HepG2 (cell line): ENCODE measurements around the gene ACAP2. TPM values are rescaled to one million over a fixed set of nuclear protein-coding genes. Genes with fewer than 3 reads are reported as not detected.

Experiments used
- ATF7-NPFF ChIP-seq: sonication (generic); formaldehyde crosslinking; IDR thresholded peaks from 2 replicates; pipeline ENCODE4 v1.8.1; 2023; ENCODE audit warnings: mild to moderate bottlenecking, low read depth, missing genetic modification reagents, moderate library complexity
- CBX5 ChIP-seq: sonication (generic); formaldehyde crosslinking; IDR thresholded peaks from 2 replicates; pipeline ENCODE4 v1.4.0; 2020; ENCODE audit warnings: missing genetic modification reagents, borderline replicate concordance
- CEBPZ ChIP-seq: IDR thresholded peaks from 2 replicates; pipeline ENCODE4 v1.6.1; 2012; ENCODE audit warnings: low read length, improper control_type of control experiment
- HDAC1 ChIP-seq: sonication (generic); formaldehyde crosslinking; IDR thresholded peaks from 2 replicates; pipeline ENCODE4 v1.5.1; 2020; ENCODE audit warnings: mild to moderate bottlenecking, missing genetic modification reagents
- HINFP ChIP-seq: sonication (generic); formaldehyde crosslinking; IDR thresholded peaks from 2 replicates; pipeline ENCODE4 v1.4.0; 2020; ENCODE audit warnings: low read depth, mild to moderate bottlenecking, missing genetic modification reagents
- ISX ChIP-seq: sonication (generic); formaldehyde crosslinking; conservative IDR thresholded peaks from 2 replicates; pipeline ENCODE4 v1.5.0; 2020; ENCODE audit warnings: missing genetic modification reagents
- MLXIP ChIP-seq: sonication (generic); formaldehyde crosslinking; IDR thresholded peaks from 2 replicates; pipeline ENCODE4 v1.9.0; 2021; ENCODE audit warnings: missing genetic modification reagents, borderline replicate concordance
- NONO ChIP-seq, 2 experiments: fragments of 450-650 bp in 1 of 2; sonication (generic) in 1 of 2; formaldehyde crosslinking in 1 of 2; IDR thresholded peaks in 1 of 2; conservative IDR thresholded peaks in 1 of 2; 2 replicates each; pipeline versions ENCODE4 v1.6.1 to v1.8.0; 2017 to 2022; ENCODE audit warnings: mild to moderate bottlenecking in 1 of 2, missing genetic modification reagents in 1 of 2, moderate library complexity in 1 of 2
- RFX5 ChIP-seq: IDR thresholded peaks from 2 replicates; pipeline ENCODE4 v1.6.1; 2011; ENCODE audit warnings: low read depth, low read length, improper control_type of control experiment
- SRF ChIP-seq: IDR thresholded peaks from 2 replicates; pipeline ENCODE4 v1.6.1; 2011; ENCODE audit warnings: mild to moderate bottlenecking, low read depth, low read length, moderate library complexity
- SRSF4 ChIP-seq: fragments of 200-400 bp; formaldehyde crosslinking; IDR thresholded peaks from one replicate; pipeline ENCODE4 v1.6.1; 2018; ENCODE audit warnings: mild to moderate bottlenecking, low read depth, low read length, moderate library complexity; ENCODE audit not compliant: poor library complexity, severe bottlenecking
- ZNF276 ChIP-seq: sonication (generic); formaldehyde crosslinking; IDR thresholded peaks from 2 replicates; pipeline ENCODE4 v1.4.0; 2020; ENCODE audit warnings: mild to moderate bottlenecking, low read depth, missing genetic modification reagents
- ZNF7 ChIP-seq: IDR thresholded peaks from 2 replicates; pipeline ENCODE4 v1.6.1; 2016; ENCODE audit warnings: missing biosample characterization, missing genetic modification reagents
- ZNF746 ChIP-seq: sonication (generic); formaldehyde crosslinking; IDR thresholded peaks from 2 replicates; pipeline ENCODE4 v1.8.0; 2022; ENCODE audit warnings: mild to moderate bottlenecking, missing genetic modification reagents
- ZNF800 ChIP-seq: sonication (generic); formaldehyde crosslinking; IDR thresholded peaks from 2 replicates; pipeline ENCODE4 v1.4.0; 2020; ENCODE audit warnings: missing genetic modification reagents
- polyA plus RNA-seq, 8 experiments: library from polyadenylated mRNA; depleted of rRNA in 3 of 8; stranded (reverse) in 7 of 8; unstranded in 1 of 8; fragments of >200 nt; fragmentation: Illumina TruSeq in 4 of 8; extraction: Trizol in 4 of 8; gene quantifications; 2 replicates each; pipeline versions ENCODE4 v1.2.1 to v1.2.3, GENCODE V29; 2011 to 2016; ENCODE audit warnings: low read depth in 4 of 8, missing spikeins in 1 of 8, mixed read lengths in 1 of 8; ENCODE audit not compliant: insufficient read depth in 1 of 8
- total RNA-seq, 5 experiments: library from RNA; depleted of rRNA; stranded (reverse); fragments of >200 nt; fragmentation: Illumina TruSeq; extraction: Trizol; gene quantifications; 2 replicates each; pipeline ENCODE4 v1.2.3, GENCODE V29; 2016; ENCODE audit warnings: low read depth in 1 of 5

The ACAP2 gene
- total and polyA plus RNA-seq, 2 of the 13 experiments (the other 11 are each of a cell fraction or from before 2014, with no cell fraction given): 7.3 to 23.9 TPM

- TF ChIP-seq MLXIP (CRISPR knock-in tag) (no peak), CBX5 (CRISPR knock-in tag) (no peak), SRSF4 (no peak), ZNF7 (CRISPR knock-in tag) (no peak), ZNF800 (CRISPR knock-in tag) (peak; percentile 47; the same call in 1 of the 2 replicates), RFX5 (peak; percentile 36; the same call in 1 of the 2 replicates), ZNF276 (CRISPR knock-in tag) (peak; percentile 57; the same call in 1 of the 2 replicates), ATF7-NPFF (CRISPR knock-in tag) (peak; percentile 82; the same call in 1 of the 2 replicates), CEBPZ (peak; percentile 37; the same call in 1 of the 2 replicates), HINFP (CRISPR knock-in tag) (0 out of 2 replicates have a peak, but pooled peaks have one; percentile 25), ISX (CRISPR knock-in tag) (no peak), ZNF746 (CRISPR knock-in tag) (no peak), NONO (IDR thresholded peaks at IDR 0.05) (no peak), NONO (CRISPR knock-in tag; conservative IDR thresholded peaks at IDR 0.05) (peak; percentile 74; the same call in 1 of the 2 replicates), SRF (no peak), HDAC1 (CRISPR knock-in tag) (peak; percentile 81)
Observed at GRCh38 chr3:195442573-195443390, at the start of gene ACAP2 (continued).
